Muscle of leg (tissue), 11 donors: ENCODE data around the gene ABCB10. TPM values are rescaled to one million over a fixed set of nuclear protein-coding genes. Genes with fewer than 3 reads are reported as not detected.
"Not testable (repeated sequence)": the region's sequence is repeated elsewhere in the genome, so short reads cannot be mapped to it uniquely, and the experiment has no call there.

Experiments used
- DNase-seq: peaks from one replicate; pipeline ENCODE4 v3.0.0; 2013
- H3K27ac ChIP-seq: one replicate; pipeline ENCODE4 v1.5.1; 2013; ENCODE audit warnings: mild to moderate bottlenecking, low read length, control low read depth
- H3K27me3 ChIP-seq: one replicate; pipeline ENCODE4 v1.6.1; 2013; ENCODE audit warnings: low read length; ENCODE audit not compliant: control insufficient read depth, insufficient read depth
- H3K36me3 ChIP-seq: one replicate; pipeline ENCODE4 v1.6.1; 2013; ENCODE audit warnings: low read length; ENCODE audit not compliant: control insufficient read depth, insufficient read depth
- H3K4me1 ChIP-seq: one replicate; pipeline ENCODE4 v1.6.1; 2013; ENCODE audit warnings: low read length; ENCODE audit not compliant: control insufficient read depth, insufficient read depth
- H3K4me3 ChIP-seq: one replicate; pipeline ENCODE4 v1.5.1; 2013; ENCODE audit warnings: low read length, control low read depth
- H3K9me3 ChIP-seq: replicated peaks from 2 replicates; pipeline ENCODE4 v1.6.1; 2013; ENCODE audit warnings: low read depth, low read length; ENCODE audit not compliant: control insufficient read depth
- WGBS: methylation state at CpG from one replicate; pipeline ENCODE4 v1.1.5; 2013; ENCODE audit warnings: missing lambda C conversion rate; ENCODE audit not compliant: insufficient coverage; 5-methylcytosine and 5-hydroxymethylcytosine counted together
- polyA plus RNA-seq, 8 donors: library from polyadenylated mRNA; unstranded; fragments of 120-200 nt; gene quantifications; one replicate each; pipeline versions ENCODE4 v1.2.1 to v1.2.3, GENCODE V29; 2013; ENCODE audit warnings: inconsistent platforms in 1 of 8, low replicate concordance in 1 of 8; ENCODE audit not compliant: insufficient read length in 8 of 8, insufficient read depth in 1 of 8
- total RNA-seq: library from RNA; stranded (reverse); fragments of 120-200 nt; gene quantifications from one replicate; pipeline ENCODE4 v1.2.4, GENCODE V29; 2013

Gene ABCB10
- total and polyA plus RNA-seq, 9 donors: 13.5 to 17.3 (median 14.3) TPM

DNA sequence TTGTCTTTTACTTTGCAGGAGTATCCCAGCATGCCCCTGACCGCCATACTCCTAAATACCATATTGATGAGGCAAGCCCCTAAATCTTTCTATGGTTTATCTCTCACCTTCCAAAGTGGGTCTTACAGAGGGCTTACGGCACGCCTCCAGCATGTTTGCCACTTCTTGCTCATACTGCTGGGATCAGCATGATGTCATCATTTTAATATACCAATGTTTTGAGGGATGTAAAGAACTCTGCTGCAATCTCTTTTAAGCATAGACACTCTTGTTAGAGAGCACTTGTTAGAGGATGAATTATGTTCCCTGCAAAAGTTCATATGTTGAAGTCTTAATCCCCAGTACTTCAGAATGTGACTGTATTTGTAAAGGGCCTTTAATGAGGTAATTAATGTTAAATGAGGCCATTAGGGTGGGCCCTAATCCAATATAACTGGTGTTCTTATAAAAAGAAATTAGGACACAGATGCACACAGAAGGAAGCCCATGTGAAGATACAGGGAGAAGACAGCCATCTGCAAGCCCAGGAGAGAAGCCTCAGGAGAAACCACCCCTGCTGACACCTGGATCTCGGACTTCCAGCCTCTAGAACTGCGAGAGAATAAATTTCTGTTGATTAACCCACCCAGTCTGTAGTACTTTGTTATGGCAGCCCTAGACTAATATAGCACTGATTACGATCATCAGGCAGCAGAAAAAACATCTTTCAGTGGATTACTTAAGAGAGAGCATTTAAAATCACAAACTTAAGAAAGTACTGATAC, 16.4 kb upstream of the ABCB10 start:
- Histone ChIP-seq H3K9me3 (no peaks in the 10 kb centered on the region), H3K36me3 (no peaks in the 10 kb centered on the region), H3K4me1 (peaks cover 10% of the 10 kb centered on the region), H3K27me3 (no peaks in the 10 kb centered on the region), H3K27ac (no peak overlapping the region), H3K4me3 (no peak overlapping the region)
- DNase-seq: no peak
- WGBS: no CpG with 5 or more reads among the region's 6 CpGs

- Histone ChIP-seq H3K27ac (no peak overlapping the region), H3K36me3 (no peaks in the 10 kb centered on the region), H3K27me3 (no peaks in the 10 kb centered on the region), H3K9me3 (no peaks in the 10 kb centered on the region), H3K4me3 (no peak overlapping the region), H3K4me1 (no peaks in the 10 kb centered on the region)
- DNase-seq: no peak
- WGBS: 100% methylated on average over 1 of the region's 2 CpGs
These were observed 13.8 kb upstream of the ABCB10 start for GRCh38 chr1:229572286-229572685.

DNA sequence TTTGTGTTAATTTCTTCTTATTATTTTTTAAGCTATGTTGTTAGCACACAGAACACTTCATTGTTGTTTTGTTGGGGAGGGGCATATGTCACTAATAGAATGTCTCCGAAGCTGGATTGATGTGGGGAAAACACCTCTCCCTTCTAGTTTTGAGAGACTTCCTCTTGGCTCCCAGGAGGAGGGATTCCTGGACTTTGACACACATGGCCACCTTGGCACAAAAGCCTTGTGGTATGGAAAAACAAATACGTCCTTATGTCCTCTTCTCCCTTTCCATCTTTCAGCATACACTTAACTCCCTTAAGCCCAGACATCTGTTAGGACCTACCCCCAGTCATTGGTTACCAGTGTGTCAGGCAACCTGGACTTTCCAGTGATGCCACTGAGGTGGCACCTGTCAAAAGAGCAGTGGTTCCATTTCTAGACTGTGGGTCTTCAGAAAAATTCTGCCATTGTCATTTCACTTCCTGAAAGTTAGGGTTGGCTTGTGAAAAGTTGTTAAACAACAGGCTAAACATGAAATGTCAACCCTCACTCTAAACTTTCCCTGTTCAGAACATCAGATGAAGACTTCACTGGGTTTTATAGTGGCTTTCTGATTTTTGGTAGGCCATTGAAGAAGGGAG, 12.5 kb upstream of the ABCB10 start:
- no peak for DNase-seq
- Histone ChIP-seq H3K36me3 (no peaks in the 10 kb centered on the region), H3K4me3 (no peak overlapping the region), H3K4me1 (no peaks in the 10 kb centered on the region), H3K27me3 (no peaks in the 10 kb centered on the region), H3K9me3 (no peaks in the 10 kb centered on the region), H3K27ac (no peak overlapping the region)
- WGBS: no CpG with 5 or more reads among the region's 2 CpGs

GRCh38 chr1:229570305-229570704, 11.8 kb upstream of the ABCB10 start:
- Histone ChIP-seq H3K27ac (no peak overlapping the region), H3K4me3 (no peak overlapping the region), H3K9me3 (no peaks in the 10 kb centered on the region), H3K4me1 (no peaks in the 10 kb centered on the region), H3K36me3 (no peaks in the 10 kb centered on the region), H3K27me3 (no peaks in the 10 kb centered on the region)
- 75% methylated on average over 1 of the region's 20 CpGs for WGBS
- no peak for DNase-seq

DNA sequence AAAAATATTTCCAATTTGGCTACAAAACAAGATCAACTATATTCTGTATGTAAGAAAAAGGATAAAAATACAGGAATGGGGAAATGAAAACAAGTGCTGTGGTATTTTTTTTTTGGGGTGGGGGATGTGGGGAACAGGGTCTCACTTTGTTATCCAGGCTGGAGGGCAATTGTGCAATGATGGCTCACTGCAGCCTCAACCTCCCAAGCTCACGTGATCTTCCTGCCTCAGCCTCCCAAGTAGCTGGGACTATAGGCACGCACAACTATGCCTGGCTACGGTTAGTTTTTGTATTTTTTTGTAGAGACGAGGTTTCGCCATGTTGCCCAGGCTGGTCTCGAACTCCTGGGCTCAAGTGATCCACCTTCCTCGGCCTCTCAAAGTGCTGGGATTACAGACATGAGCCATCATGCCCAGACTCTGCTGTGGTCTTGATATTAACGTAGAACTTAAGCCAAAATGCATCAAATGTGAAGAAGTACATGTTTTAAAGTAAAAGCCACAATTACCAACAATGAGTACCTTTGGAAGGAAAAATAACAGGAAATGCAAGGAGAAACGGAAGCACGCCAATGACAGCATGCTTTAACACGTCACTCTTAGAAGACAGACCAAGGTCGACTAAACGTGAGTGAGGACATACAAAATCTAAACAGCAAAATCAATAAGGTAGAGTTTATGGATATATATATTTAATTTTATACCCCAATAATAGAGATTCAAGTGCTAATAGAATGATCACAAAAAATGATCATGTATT, 8.8 kb upstream of the ABCB10 start:
- Histone ChIP-seq H3K4me1 (no peaks in the 10 kb centered on the region), H3K9me3 (no peaks in the 10 kb centered on the region), H3K27ac (no peak overlapping the region), H3K36me3 (no peaks in the 10 kb centered on the region), H3K4me3 (no peak overlapping the region), H3K27me3 (no peaks in the 10 kb centered on the region)
- DNase-seq: no peak
- 81% methylated on average over 3 of the region's 13 CpGs for WGBS

GRCh38 chr1:229563701-229564100, 5.2 kb upstream of the ABCB10 start:
- Histone ChIP-seq H3K27ac (no peak overlapping the region), H3K4me3 (no peak overlapping the region)
- 31% methylated on average over 2 of the region's 5 CpGs for WGBS

GRCh38 chr1:229563241-229563640, 4.7 kb upstream of the ABCB10 start:
- Histone ChIP-seq H3K36me3 (no peaks in the 10 kb centered on the region), H3K9me3 (no peaks in the 10 kb centered on the region), H3K27me3 (no peaks in the 10 kb centered on the region), H3K4me3 (no peak overlapping the region), H3K4me1 (peaks cover 3% of the 10 kb centered on the region), H3K27ac (no peak overlapping the region)
- 30% methylated on average over 7 of the region's 7 CpGs for WGBS
- no peak for DNase-seq

More at GRCh38 chr1:229563701-229564100, 5.2 kb upstream of the ABCB10 start:
- Histone ChIP-seq H3K4me1 (peaks cover 3% of the 10 kb centered on the region), H3K36me3 (no peaks in the 10 kb centered on the region), H3K27me3 (no peaks in the 10 kb centered on the region), H3K9me3 (no peaks in the 10 kb centered on the region)
- DNase-seq: peak; percentile 62

DNA sequence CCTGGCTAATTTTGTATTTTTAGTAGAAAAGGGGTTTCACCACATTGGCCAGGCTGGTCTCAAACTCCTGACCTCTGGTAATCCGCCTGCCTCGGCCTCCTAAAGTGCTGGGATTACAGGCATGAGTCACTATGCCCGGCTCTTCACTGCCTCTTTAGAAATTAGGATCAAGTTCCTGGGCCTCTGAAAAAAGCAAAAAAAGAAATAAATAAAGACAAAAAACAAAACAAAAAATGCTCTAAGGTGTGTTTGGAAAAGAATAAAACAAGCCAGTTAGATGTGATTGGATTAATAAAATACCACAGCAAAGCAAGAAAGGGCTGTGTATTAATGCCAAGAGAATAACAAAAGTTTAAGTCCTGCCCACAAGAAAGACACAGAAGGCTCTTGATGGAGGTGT, 4.2 kb upstream of the ABCB10 start:
- no CpG with 5 or more reads among the region's 3 CpGs for WGBS
- H3K27ac ChIP-seq: no peak overlapping the region
- H3K4me3 ChIP-seq: no peak overlapping the region
- H3K9me3 ChIP-seq: no peaks in the 10 kb centered on the region
- peaks cover 3% of the 10 kb centered on the region for H3K4me1 ChIP-seq
- no peaks in the 10 kb centered on the region for H3K27me3 ChIP-seq
- H3K36me3 ChIP-seq: no peaks in the 10 kb centered on the region
- no peak for DNase-seq

DNA sequence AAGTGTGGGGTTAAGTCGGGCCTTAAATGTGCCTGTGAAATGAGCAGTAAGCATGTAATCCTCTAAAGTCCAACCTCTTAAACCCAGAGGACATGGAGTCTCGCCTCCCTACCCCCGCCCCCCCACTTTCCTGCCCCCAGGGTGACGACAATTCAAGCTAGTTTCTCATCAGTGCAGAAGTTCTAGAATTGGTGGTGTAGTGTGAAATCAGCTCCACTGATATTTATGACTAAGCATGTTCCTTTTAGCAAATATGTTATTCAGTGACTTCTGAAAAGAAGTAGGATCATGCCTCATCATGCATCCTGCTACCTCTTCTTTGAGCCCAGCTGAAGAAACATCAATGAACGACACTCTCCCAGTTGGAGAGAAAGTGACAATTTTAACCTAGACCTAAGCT, 2.6 kb upstream of the ABCB10 start:
- no peak overlapping the region for H3K4me3 ChIP-seq
- no peak for DNase-seq
- no peak overlapping the region for H3K27ac ChIP-seq
- H3K4me1 ChIP-seq: peaks cover 16% of the 10 kb centered on the region
- no peaks in the 10 kb centered on the region for H3K36me3 ChIP-seq
- H3K9me3 ChIP-seq: no peaks in the 10 kb centered on the region
- H3K27me3 ChIP-seq: no peaks in the 10 kb centered on the region
- 80% methylated on average over 1 of the region's 5 CpGs for WGBS

GRCh38 chr1:229560124-229560523, 1.6 kb upstream of the ABCB10 start:
- H3K27me3 ChIP-seq, DNase-seq, H3K4me3 ChIP-seq, H3K36me3 ChIP-seq, H3K27ac ChIP-seq, H3K9me3 ChIP-seq: not testable (repeated sequence)
- WGBS: 94% methylated on average over 8 of the region's 15 CpGs
- peaks cover 16% of the 10 kb centered on the region for H3K4me1 ChIP-seq
